HG03103 (cell line): Measurements from ENCODE around the gene TMEM82.

Source experiments
- ATAC-seq: cut with Tn5 transposase; IDR thresholded peaks from one replicate; pipeline ENCODE4 v1.9.1; 2021; ENCODE audit warnings: low read depth; ENCODE audit not compliant: unreplicated experiment

Gene TMEM82

DNA sequence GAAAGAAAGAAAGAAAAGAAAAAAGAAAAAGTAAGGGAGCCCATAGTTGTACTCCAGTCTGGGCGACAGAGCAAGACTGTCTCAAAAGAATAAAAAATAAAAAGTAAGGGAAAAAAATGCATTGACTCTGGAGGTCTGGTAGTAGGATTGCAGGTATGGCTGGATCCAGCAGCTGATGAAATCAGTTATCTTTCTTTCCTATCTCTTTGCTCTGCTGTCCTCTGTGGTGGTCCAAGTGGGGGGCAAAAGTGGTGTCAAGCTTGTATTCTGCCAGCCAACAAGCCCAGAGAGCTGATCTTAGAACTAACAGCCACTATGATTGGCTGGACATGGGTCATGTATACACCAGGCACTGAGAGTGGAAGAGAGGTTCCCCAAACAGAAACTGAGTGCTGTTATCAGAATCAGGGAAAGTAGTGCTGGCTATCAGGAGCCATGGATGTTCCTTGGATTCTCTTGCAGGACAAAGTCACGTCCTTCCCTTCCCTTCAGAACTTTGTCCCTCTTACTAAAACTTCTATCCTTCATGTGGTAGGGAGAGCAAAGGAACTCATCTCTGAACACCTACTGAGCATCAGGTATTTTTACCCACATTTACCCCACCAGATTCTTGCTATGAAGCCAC lies 12.8 kb downstream of the TMEM82 start:
- no peak for ATAC-seq

DNA sequence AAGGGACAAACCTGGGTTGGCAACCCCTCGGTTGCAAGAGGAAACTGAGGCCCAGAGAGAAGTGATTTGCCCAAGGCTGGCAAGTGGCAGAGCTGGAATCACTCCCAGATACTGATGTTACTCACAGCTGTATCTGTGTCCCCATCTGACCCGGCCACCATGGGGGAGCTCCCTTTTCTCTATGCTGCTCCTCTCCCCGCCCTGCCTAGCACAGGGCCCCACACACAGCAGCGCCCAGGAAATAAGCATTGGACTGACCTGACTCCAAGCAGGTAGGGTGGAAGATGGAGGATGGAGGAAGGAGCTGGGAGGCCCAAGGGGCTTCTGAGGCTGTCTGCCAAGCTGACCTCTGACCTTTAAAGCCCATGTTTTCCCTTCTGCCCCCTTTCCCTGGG lies 13.3 kb downstream of the TMEM82 start:
- ATAC-seq: no peak

DNA sequence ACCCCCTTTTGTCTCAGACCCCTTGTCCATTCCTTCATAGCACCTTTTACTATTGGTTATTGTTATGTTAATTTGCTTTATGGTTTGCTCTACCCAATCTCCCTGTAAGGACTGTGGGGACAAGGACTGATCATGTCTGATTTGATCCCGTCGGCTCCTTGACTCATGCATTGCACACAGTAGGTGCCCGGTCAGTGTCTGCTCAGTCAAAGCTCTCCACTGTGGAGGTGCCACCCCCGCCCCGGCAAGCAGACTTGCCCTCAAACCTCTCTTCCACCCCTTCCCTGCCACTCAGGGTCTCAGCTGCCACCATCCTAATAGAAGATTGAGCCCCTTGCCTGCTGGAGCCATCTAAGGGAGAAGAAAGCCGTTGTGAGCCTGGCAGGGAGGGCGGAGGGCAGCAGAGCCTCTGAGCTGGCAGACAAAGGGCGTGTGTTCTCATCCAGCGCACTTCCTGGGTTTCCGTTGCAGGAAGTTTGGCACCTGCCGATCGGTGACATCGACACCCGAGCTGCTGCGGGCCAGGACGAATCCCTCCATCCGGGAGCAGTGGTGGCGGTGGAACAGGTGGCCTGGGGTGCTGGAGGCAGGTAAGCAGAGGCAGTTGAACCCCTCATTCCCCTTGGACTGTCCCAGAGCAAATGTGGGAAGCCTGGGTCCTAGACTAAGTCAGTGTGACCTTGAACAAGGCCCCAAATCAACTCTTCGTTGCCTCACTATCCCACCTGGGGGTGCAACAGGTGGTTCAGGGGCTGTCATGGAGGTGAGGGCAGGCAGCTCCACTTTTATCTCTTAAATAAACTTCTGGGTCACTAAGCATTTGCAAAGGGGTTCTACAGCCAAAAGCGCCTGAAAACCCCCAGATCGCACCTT lies 14.1 kb downstream of the TMEM82 start:
- ATAC-seq: no peak

- no peak for ATAC-seq
Measured at GRCh38 chr1:15757016-15757543, 14.8 kb downstream of the TMEM82 start.

GRCh38 chr1:15757575-15758342 lies 15.5 kb downstream of the TMEM82 start:
- ATAC-seq: no peak

DNA sequence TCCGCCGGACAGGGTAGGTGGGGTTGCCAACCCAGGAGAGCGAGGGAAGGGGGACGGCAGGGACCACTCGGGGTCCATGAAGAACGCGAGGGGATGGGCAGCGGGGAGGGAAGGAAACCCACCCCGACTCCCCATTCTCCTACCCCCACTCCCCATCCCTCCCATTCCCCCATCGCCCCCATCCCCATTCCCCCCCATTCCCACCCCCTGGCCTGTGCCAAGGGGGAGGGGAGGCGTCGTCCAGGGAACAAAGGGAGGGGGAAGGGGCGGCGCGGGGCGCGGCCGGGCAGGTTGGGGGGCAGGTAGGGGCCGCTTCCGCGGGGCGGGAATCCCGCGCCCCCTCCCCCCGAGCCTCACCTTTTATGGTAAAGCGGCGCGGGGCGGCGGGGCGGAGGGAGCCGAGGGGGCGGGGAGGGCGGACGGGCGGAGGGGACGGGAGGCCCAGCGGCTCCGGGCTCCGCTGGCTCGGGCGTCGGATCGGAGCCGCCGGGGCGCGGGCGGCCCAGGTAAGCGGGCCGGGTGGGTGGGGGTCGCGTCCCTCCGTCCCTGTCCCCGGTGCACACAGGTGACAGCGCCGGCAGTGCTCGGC lies 16.1 kb downstream of the TMEM82 start, which contains the start of gene FBLIM1:
FBLIM1 (plus strand) TSS at position 453 of the 589 bp plus-strand sequence. CDS start 6,189 bp downstream, outside the sequence.
- no peak for ATAC-seq

- no peak for ATAC-seq
Measured at GRCh38 chr1:15758953-15759661, 16.8 kb downstream of the TMEM82 start.

DNA sequence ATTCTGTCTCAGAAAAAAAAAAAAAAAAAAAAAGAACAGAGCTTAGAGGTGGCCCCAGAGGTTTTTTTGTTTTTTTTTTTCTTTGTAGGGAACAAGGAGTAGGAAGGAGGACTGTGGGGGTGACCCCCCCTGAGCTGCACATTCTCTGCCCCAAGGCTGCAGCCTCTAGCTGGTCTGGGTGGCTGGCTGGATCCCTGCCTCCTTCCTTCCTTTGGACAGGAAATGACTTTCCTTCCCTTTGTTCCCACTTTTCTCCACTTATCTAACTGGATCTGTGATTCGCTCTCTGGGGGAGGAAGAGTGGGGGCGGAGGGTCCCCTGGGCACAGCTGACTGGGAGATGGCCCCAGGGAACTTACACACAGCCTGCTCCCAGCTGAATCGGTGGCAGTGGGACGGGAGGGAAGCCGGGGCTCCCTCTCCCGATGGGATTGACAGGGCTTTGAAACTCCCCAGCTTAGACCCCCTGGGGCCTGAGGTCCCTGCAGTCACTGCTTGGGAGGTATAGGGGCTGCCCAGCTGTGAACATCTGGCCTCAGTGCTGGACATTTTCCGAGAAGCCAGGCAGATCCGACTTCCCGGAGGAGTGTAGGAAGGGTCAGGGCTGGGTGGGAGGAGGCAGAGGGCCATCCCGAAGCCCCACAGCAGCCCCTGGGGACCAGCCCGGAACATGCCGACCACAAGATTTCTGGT lies 18.4 kb downstream of the TMEM82 start:
- ATAC-seq: no peak

DNA sequence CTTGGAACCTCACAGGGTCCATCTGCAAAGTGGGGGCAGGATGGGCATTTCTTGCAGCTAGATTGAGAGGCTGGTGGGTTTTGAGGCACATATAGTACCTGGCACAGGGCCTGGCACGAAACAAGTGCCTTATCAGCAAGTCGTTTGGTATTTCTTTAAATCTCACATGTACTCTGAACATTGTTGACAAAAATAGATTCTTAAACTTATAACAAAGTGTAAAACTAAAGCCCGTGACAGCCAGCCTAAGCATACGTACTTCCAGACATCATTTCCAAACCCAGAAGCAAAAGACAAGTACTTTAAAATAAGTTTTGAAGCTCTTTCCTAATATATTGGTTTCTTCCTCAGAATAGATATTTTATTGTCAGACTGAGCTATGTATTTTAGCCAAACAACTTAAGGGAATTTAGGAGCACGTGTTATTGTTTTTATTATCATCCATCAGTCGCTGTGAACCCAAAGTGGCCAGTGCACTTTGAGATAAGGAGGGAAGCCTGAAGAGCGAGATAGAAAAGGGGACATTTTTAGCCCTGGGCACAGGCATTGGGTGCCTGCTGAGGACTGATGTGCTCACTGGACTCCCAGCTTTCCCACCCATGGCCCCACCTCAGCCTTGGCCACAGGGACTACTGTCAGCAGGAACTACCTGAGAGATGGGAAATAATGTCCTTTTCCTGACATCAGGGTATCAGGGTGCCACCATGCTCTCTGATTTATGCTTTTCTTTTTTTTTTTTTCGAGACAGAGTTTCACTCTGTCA lies 19.2 kb downstream of the TMEM82 start:
- no peak for ATAC-seq

DNA sequence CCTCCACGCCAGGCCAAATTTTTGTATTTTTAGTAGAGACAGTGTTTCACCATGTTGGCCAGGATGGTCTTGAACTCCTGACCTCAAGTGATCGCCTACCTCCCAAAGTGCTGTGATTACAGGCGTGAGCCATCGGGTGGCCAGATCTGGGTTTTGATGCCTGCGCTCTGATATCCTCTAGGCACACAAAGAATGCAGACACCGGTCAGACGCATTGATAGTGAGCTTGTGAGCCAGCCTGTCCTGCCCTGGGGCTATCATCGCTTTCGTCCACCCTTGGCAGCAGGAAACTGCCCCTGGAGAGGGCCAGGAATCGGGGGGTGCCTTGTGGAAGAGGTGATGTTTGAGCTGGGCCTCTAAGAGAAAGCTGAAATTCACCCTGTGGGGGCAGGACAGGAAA lies 20.2 kb downstream of the TMEM82 start:
- ATAC-seq: no peak

GRCh38 chr1:15764269-15764764 lies 22.0 kb downstream of the TMEM82 start:
- no peak for ATAC-seq

DNA sequence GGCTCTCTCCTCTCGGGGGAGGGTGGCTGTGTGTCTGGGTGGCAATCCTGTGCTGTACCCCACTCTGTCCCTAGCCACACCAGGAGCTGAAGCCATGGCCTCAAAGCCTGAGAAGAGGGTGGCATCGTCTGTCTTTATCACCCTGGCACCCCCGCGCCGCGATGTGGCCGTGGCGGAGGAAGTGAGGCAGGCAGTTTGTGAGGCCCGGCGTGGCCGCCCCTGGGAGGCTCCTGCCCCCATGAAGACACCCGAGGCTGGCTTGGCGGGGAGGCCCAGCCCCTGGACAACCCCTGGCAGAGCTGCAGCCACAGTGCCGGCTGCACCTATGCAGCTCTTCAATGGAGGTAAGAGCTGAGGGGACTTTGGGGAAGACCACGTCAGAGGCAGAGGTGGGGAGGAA lies 22.6 kb downstream of the TMEM82 start:
- no peak for ATAC-seq

DNA sequence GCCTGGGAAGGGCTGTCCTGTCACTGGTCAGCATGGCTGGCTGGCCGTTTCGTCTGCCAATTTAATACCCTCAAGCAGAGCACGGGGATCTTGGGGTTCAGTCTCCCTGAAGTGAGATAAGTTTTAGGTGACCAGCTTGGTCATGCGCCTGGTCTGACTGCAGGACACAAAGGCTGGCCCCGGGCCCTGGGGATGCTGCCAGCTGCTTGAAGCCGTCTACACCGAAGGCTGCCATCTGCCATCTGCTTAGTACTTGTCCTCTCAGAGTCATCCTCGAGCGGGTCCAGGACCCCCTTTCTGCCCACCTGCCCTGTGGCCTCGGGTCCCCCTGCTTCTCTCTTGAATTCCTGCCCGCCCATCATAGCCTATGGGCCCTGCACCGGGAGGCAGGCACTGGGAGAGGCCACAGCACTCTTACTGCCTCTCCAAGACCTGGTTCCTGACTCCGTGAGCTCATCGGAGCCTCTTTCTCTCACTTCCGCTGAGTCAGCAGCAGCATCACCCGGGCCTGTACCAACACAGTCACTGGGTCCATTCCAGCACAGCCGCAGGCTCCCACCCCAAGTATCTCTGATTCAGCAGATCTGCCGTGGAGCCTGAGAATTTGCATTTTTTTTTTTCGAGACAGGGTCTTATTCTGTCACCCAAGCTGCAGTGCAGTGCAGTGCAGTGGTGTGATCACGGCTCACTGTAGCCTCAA lies 23.3 kb downstream of the TMEM82 start:
- ATAC-seq: no peak

DNA sequence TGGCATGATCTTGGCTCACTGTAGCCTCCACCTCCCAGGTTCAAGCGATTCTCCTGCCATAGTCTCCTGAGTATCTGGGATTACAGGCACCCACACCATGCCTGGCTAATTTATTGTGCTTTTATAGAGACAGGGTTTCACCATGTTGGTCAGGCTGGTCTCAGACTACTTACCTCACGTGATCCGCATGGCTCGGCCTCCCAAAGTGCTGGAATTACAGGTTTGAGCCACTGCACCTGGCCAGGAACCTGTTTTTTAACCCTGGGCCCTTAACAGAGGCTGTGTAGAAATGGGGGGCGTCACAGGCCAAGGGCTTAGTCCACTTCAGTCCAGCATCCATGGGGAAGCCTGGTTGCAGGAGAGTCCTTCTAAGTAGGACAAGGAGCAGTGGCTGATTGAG lies 25.6 kb downstream of the TMEM82 start:
- no peak for ATAC-seq

GRCh38 chr1:15768388-15768787 lies 26.1 kb downstream of the TMEM82 start:
- no peak for ATAC-seq

DNA sequence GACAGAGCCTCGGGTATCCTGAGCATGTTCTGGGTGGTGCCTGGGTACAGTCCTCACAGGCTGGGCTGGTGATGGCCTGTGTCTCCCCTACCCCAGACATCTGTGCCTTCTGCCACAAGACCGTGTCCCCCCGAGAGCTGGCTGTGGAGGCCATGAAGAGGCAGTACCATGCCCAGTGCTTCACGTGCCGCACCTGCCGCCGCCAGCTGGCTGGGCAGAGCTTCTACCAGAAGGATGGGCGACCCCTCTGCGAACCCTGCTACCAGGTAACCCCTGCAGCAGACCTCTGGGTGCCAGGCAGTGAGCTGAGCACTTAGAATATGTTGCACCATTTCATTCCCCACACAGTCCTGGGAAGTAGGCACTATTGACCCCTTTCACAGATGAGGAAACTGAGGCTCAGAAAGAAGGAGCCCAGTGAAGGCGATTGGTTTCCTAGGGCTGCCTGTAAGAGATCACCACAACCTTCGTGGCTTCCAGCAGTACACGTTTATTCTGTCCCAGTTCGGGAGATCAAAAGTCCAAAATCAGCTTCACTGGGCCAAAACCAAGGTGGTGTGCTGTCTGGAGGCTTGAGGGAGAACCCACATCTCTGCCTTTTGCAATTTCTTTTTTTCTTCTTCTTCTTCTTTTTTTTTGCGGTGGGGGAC lies 28.1 kb downstream of the TMEM82 start:
- no peak for ATAC-seq

- ATAC-seq: no peak
Measured at GRCh38 chr1:15771836-15772515, 29.7 kb downstream of the TMEM82 start.
